ENCODE results near the gene SERPINA5.

SERPINA5 gene

DNA sequence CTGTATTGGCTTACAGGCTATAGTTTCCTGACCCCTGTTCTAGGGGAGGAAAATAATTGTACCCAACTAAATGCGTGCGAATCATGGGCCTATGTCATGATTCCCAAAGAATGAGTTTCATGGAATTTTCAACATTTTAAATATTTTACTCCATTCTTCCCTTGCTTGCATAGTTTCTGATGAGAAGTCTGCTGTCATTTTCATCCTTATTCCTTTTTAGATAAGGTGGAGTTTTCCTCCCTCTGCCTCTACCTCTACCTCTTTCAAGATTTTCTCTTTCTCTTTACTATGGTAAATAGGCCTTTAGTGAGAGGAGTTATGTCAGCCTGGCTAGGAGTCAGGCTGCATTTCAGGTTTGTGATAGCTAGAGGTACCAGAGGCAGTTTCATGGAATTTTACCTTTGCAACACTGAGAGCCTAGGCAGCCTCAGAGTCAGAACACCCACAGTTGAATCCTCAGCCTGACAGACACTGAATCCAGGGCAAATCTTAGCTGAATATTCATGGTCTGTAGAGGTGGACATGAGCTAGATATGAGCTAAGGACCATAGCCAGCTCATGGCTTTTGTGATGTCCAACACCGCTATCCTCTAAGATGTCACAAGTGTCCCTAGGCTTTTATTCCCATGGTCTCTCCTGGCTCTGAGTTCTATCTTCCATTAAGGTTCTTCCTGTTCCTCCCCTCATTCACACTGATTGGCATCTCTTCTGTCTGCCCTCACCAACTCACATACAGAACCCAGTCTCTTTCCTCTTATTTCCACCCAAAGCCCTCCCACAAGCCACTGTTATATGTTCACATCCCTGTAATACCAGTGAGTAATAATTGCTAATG lies 37.0 kb downstream of the SERPINA5 start:
- no peaks in the 10 kb centered on the region for H3K4me1 ChIP-seq (ENCODE audit: control insufficient read depth in 1 of 2, insufficient read depth in 1 of 2, low read depth in 1 of 2, low read length in 1 of 2)
- TF ChIP-seq, protein P1, sequence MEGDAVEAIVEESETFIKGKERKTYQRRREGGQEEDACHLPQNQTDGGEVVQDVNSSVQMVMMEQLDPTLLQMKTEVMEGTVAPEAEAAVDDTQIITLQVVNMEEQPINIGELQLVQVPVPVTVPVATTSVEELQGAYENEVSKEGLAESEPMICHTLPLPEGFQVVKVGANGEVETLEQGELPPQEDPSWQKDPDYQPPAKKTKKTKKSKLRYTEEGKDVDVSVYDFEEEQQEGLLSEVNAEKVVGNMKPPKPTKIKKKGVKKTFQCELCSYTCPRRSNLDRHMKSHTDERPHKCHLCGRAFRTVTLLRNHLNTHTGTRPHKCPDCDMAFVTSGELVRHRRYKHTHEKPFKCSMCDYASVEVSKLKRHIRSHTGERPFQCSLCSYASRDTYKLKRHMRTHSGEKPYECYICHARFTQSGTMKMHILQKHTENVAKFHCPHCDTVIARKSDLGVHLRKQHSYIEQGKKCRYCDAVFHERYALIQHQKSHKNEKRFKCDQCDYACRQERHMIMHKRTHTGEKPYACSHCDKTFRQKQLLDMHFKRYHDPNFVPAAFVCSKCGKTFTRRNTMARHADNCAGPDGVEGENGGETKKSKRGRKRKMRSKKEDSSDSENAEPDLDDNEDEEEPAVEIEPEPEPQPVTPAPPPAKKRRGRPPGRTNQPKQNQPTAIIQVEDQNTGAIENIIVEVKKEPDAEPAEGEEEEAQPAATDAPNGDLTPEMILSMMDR (IDR thresholded peaks at IDR 0.05): no peak
- no peak overlapping the region for H3K27ac ChIP-seq
- no peaks in the 10 kb centered on the region for H3K36me3 ChIP-seq
- no peak overlapping the region for H3K4me3 ChIP-seq (ENCODE audit: low read depth in 1 of 2, low read length in 1 of 2)
- H3K27me3 ChIP-seq: peaks cover 4% of the 10 kb centered on the region
- H3K9me3 ChIP-seq: no peaks in the 10 kb centered on the region

DNA sequence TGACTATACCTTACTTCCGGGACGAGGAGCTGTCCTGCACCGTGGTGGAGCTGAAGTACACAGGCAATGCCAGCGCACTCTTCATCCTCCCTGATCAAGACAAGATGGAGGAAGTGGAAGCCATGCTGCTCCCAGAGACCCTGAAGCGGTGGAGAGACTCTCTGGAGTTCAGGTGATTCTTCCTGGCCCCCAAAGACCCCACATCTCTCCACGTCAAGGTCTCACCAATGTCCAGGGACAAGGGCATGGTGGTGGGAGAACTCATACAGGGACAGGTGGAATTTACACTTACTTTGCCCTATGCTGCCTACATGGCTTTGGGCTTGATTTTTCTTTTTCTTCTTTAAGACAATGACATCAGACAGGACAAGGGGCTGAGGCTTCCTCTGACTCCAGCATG lies 38.1 kb downstream of the SERPINA5 start:
- Histone ChIP-seq H3K9me3 (no peaks in the 10 kb centered on the region), H3K27me3 (peaks cover 11% of the 10 kb centered on the region), H3K36me3 (no peaks in the 10 kb centered on the region), H3K4me1 (ENCODE audit: control insufficient read depth in 1 of 2, insufficient read depth in 1 of 2, low read depth in 1 of 2, low read length in 1 of 2) (no peaks in the 10 kb centered on the region), H3K4me3 (ENCODE audit: low read depth in 1 of 2, low read length in 1 of 2) (no peak overlapping the region), H3K27ac (no peak overlapping the region)
- TF ChIP-seq, protein P1 (IDR thresholded peaks at IDR 0.05): no peak

DNA sequence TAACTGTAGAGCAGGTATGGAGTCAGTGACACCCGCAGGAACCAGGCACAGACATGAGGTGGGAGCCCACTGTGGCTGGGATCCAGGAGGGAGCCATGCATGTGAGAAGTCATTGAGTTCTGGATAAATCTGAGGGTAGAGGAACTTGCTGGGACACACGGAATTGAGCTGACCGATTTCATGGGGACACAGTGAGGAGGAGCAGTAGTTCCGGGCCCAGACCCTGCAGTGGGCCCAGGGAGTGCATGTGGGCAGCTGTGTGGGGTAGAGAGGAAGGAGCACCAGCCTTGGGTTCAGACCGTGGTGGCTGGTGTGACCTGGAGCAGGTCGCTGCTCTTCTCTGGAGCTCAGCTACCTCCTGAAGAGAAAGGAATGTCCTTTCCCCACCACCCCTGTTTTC lies 39.4 kb downstream of the SERPINA5 start:
- no peak overlapping the region for H3K4me3 ChIP-seq (ENCODE audit: low read depth in 1 of 2, low read length in 1 of 2)
- TF ChIP-seq, protein P1 (IDR thresholded peaks at IDR 0.05): no peak
- no peaks in the 10 kb centered on the region for H3K36me3 ChIP-seq
- peaks cover 11% of the 10 kb centered on the region for H3K27me3 ChIP-seq
- H3K4me1 ChIP-seq (ENCODE audit: control insufficient read depth in 1 of 2, insufficient read depth in 1 of 2, low read depth in 1 of 2, low read length in 1 of 2): no peaks in the 10 kb centered on the region
- H3K9me3 ChIP-seq: no peaks in the 10 kb centered on the region
- H3K27ac ChIP-seq: no peak overlapping the region

DNA sequence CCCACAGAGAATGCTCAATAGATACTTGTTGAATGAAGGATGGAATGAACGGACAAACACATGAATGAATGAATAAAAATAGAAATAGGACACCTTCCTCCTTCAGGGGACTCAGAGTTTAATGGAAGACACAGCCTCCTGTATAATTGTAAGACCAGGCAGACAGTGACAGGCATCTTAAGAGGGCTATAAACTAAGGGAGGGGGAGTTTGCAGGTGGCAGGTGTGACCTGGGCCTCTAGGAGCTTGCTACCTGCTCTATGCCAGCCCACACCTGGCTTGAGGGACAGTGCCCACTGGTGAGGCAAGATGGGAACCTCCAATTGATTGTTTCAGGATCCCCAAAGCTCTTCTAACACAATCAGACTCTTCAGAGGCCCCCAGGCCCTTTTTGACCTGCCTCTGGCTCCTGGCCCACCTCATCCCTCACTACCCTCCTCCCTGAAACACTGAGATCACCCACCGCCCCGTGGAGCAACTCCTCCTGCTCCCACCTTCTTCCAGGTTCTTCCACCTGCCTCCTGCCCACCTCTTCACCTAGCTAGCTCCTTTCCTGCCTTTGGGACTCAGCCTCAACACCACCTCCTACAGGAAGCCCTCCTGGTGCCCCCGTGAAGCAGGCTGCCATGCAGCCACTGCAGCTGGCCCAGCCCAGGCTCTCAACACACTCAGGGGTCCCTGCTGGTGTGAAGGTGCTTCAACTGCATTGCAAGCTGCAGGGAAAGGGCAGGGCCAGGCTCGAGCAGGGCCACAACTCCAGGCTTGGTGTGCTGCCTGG lies 40.3 kb downstream of the SERPINA5 start:
- Histone ChIP-seq H3K36me3 (no peaks in the 10 kb centered on the region), H3K4me1 (ENCODE audit: control insufficient read depth in 1 of 2, insufficient read depth in 1 of 2, low read depth in 1 of 2, low read length in 1 of 2) (no peaks in the 10 kb centered on the region), H3K4me3 (ENCODE audit: low read depth in 1 of 2, low read length in 1 of 2) (no peak overlapping the region), H3K27me3 (peaks cover 11% of the 10 kb centered on the region), H3K9me3 (no peaks in the 10 kb centered on the region), H3K27ac (no peak overlapping the region)
- TF ChIP-seq, protein P1 (IDR thresholded peaks at IDR 0.05): no peak

DNA sequence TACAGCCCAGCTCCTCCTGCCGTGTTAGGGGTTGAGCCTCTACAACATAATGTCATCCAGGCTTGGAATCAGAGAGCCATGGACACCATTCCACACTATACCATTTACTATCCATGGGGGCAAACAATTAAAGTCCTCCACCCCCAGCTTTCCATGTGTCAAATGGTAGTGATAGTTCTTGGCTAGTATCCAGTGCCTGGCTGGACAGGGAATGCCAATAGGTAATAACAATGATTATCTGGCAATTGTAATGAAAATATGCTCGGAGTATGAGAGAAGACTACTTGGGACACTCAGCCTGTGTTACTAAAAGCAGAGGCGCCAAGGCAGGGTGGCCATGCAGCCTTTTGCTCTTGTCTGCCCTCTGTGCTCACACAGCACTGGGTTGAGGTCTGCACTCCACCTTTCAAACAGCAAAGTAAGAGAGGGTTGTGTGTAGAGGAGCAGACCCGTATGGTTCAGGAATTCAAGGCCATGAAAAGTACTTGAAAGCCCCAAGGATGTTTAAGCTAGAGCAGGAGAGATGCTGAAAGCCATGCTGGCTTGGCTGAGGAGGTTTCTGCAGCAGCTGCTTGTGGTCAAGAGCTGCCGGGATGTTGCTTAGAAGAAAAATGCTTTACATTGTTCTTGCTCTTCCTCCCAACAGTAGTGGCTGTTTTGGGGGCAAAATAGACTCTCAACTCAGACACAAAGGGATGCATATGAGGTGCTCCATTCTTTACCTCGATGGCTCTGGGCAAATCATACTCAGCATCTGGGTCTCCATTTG lies 41.6 kb downstream of the SERPINA5 start:
- no peaks in the 10 kb centered on the region for H3K36me3 ChIP-seq
- peaks cover 11% of the 10 kb centered on the region for H3K27me3 ChIP-seq
- TF ChIP-seq, protein P1 (IDR thresholded peaks at IDR 0.05): no peak
- H3K4me1 ChIP-seq (ENCODE audit: control insufficient read depth in 1 of 2, insufficient read depth in 1 of 2, low read depth in 1 of 2, low read length in 1 of 2): no peaks in the 10 kb centered on the region
- H3K27ac ChIP-seq: no peak overlapping the region
- H3K9me3 ChIP-seq: no peaks in the 10 kb centered on the region
- no peak overlapping the region for H3K4me3 ChIP-seq (ENCODE audit: low read depth in 1 of 2, low read length in 1 of 2)

Measured in neutrophil (primary cell).